ENCODE results near the gene KLHL22.
A peak's percentile ranks its signal among the peaks of the same experiment; 100 is the strongest.
"Not testable (repeated sequence)": the region's sequence is repeated elsewhere in the genome, so short reads cannot be mapped to it uniquely, and the experiment has no call there.

KLHL22 gene

DNA sequence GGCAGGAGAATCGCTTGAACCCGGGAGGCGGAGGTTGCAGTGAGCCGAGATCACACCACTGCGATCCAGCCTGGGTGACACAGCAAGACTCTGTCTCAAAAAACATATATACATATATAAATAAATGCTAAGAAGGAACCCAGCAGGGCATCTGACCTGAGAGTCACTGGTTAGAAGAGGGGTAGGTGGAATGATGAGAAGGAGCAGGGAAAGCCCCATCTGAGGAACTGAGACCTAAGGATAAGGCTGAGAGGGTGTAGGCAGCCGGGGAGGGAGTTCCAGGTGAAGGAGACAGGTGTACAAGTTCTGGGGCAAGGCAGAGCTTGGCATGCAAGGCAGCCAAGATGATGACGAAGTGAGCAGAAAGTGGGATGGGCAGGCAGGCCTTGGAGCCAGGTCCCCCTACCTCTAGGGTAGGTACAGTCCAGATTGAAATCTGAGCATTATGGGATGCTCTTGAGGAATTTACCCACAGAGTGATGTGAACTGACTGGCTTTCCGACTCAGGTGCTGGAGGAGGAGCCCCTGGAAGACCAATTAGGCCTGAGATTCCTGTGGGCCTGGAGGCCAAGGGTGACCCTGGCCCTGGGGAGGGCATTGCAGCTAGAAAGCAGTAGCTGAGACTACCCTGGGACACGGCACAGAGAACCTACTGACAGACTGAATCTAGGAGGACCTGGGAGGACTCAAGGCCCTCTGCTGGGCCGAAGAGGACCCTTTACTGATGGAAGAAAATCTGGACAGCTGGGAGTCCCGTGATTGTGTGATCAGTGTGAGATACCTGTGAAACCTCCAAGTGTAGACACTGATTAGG, 22.8 kb downstream of the KLHL22 start:
- peaks cover 50% of the 10 kb centered on the region for H3K4me1 Mint-ChIP-seq
- no peak for ATAC-seq

GRCh38 chr22:20471126-20471833, 24.3 kb downstream of the KLHL22 start:
- H3K27ac Mint-ChIP-seq = no peak overlapping the region
- H3K4me3 Mint-ChIP-seq = no peak overlapping the region
- H3K36me3 Mint-ChIP-seq (ENCODE audit: low read depth) = peaks cover 9% of the 10 kb centered on the region
- DNase-seq (no peak), ATAC-seq (no peak)
- no peaks in the 10 kb centered on the region for H3K27me3 Mint-ChIP-seq
- H3K4me1 Mint-ChIP-seq = peaks cover 43% of the 10 kb centered on the region
- H3K9me3 Mint-ChIP-seq = no peaks in the 10 kb centered on the region

More for the DNA sequence above, 22.8 kb downstream of the KLHL22 start:
- H3K4me3 Mint-ChIP-seq = no peak overlapping the region
- peaks cover 9% of the 10 kb centered on the region for H3K36me3 Mint-ChIP-seq (ENCODE audit: low read depth)
- no peak overlapping the region for H3K27ac Mint-ChIP-seq
- no peaks in the 10 kb centered on the region for H3K9me3 Mint-ChIP-seq
- no peaks in the 10 kb centered on the region for H3K27me3 Mint-ChIP-seq
- DNase-seq = no peak

GRCh38 chr22:20470525-20470924, 25.1 kb downstream of the KLHL22 start:
- not testable (repeated sequence) for H3K4me3 Mint-ChIP-seq; DNase-seq; H3K27me3 Mint-ChIP-seq; H3K36me3 Mint-ChIP-seq (ENCODE audit: low read depth); H3K9me3 Mint-ChIP-seq; H3K27ac Mint-ChIP-seq; ATAC-seq
- H3K4me1 Mint-ChIP-seq = peaks cover 41% of the 10 kb centered on the region

GRCh38 chr22:20469110-20469868, 26.3 kb downstream of the KLHL22 start:
- Mint-ChIP-seq H3K27me3 (no peaks in the 10 kb centered on the region), H3K36me3 (ENCODE audit: low read depth) (peaks cover 11% of the 10 kb centered on the region), H3K9me3 (no peaks in the 10 kb centered on the region), H3K4me1 (peaks cover 41% of the 10 kb centered on the region), H3K27ac (peak overlapping the region; percentile 37), H3K4me3 (no peak overlapping the region)
- ATAC-seq (peak; percentile 51), DNase-seq (no peak)

GRCh38 chr22:20466659-20467379, 28.8 kb downstream of the KLHL22 start:
- no peak for DNase-seq
- H3K4me3 Mint-ChIP-seq = no peak overlapping the region
- peaks cover 11% of the 10 kb centered on the region for H3K36me3 Mint-ChIP-seq (ENCODE audit: low read depth)
- H3K4me1 Mint-ChIP-seq = peaks cover 51% of the 10 kb centered on the region
- no peaks in the 10 kb centered on the region for H3K27me3 Mint-ChIP-seq
- no peak overlapping the region for H3K27ac Mint-ChIP-seq
- ATAC-seq = no peak
- H3K9me3 Mint-ChIP-seq = no peaks in the 10 kb centered on the region

GRCh38 chr22:20465759-20466077, 29.9 kb downstream of the KLHL22 start:
- Mint-ChIP-seq H3K27ac (no peak overlapping the region), H3K4me1 (peaks cover 51% of the 10 kb centered on the region), H3K9me3 (no peaks in the 10 kb centered on the region), H3K4me3 (no peak overlapping the region), H3K27me3 (no peaks in the 10 kb centered on the region), H3K36me3 (ENCODE audit: low read depth) (peaks cover 5% of the 10 kb centered on the region)
- DNase-seq = no peak
- ATAC-seq = no peak

DNA sequence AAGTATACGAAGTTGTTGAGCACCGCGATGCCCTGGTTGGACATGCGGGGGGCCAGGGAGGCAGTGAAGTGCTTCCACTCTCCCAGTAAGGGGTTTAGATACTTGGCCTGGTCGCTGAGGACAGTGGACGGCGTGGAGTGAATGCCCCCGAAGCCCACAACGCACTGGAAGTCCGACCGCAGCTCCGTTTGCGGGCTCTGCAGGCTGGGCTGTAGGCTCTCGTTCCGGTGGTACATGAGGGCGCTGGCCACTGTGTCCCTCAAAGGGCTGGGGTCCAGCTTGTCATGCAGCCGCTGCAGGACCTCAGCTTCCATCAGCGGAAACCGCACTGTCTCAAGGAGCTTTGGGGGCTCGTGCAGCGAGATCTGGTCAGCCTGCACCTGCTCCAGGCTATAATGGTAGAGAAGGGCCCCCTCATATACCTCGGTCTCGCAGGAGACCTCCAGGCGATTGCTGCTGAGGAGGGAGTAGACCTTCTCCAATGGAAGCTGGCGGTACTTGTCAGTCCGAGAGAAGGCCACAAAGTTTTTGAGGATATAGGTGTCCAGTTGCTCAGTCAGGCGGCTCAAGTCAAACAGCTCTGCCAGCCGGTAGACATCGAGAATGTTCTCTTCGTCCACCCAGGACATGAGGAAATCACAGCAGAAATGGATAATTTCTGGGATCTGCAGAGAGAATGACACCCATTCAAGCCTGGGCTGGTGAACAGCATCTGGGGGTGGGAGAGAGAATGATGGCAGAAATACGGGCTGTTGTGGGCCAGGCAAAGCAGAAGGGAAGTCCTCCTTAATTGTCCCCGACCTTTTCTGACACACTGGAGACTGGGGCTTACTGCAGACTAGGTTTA, 30.5 kb downstream of the KLHL22 start:
- DNase-seq (no peak), ATAC-seq (no peak)
- Mint-ChIP-seq H3K4me3 (no peak overlapping the region), H3K27me3 (no peaks in the 10 kb centered on the region), H3K4me1 (peaks cover 49% of the 10 kb centered on the region), H3K36me3 (ENCODE audit: low read depth) (peaks cover 2% of the 10 kb centered on the region), H3K27ac (no peak overlapping the region), H3K9me3 (no peaks in the 10 kb centered on the region)

DNA sequence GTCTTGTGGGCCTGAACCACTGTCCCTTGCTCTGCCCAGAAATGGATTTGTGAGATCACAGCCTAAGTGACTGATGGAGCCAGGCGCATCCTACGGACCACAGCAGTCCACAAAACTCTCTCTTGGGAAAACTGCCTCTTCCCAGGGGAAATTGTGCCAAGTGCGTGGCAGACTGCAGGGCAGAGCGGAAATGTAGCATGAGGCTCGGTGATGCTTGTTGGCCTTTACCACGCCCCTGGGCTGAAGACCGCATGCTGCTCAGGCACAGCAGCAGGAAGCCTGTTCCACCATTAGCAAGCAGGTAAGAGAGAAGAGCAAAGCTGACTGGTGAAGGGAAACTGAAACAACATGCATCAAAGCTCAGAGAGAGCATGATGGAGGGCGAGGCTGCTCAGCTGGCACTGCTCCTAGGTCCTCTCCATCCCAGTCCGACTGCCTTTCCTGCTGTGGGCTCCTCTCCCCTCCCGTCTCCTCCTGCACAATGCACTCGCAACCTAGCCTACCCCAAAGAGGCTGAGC, 31.4 kb downstream of the KLHL22 start:
- ATAC-seq (peak; percentile 88), DNase-seq (peak; percentile 49)
- H3K4me3 Mint-ChIP-seq = peak overlapping the region; percentile 20
- H3K9me3 Mint-ChIP-seq = no peaks in the 10 kb centered on the region
- no peaks in the 10 kb centered on the region for H3K27me3 Mint-ChIP-seq
- H3K4me1 Mint-ChIP-seq = peaks cover 47% of the 10 kb centered on the region
- H3K27ac Mint-ChIP-seq = peak overlapping the region; percentile 93
- peaks cover 2% of the 10 kb centered on the region for H3K36me3 Mint-ChIP-seq (ENCODE audit: low read depth)

- Mint-ChIP-seq H3K27ac (peak overlapping the region; percentile 93), H3K4me1 (peaks cover 42% of the 10 kb centered on the region), H3K9me3 (no peaks in the 10 kb centered on the region), H3K4me3 (peak overlapping the region; percentile 20), H3K27me3 (no peaks in the 10 kb centered on the region), H3K36me3 (ENCODE audit: low read depth) (peaks cover 2% of the 10 kb centered on the region)
- ATAC-seq (peak; percentile 27), DNase-seq (peak; percentile 21)
Observed at GRCh38 chr22:20463324-20464095, 32.1 kb downstream of the KLHL22 start.

GRCh38 chr22:20459862-20460261, 35.7 kb downstream of the KLHL22 start:
- Mint-ChIP-seq H3K9me3 (no peaks in the 10 kb centered on the region), H3K36me3 (ENCODE audit: low read depth) (peaks cover 6% of the 10 kb centered on the region), H3K4me3 (no peak overlapping the region), H3K4me1 (peaks cover 42% of the 10 kb centered on the region), H3K27me3 (no peaks in the 10 kb centered on the region), H3K27ac (no peak overlapping the region)
- no peak for ATAC-seq
- no peak for DNase-seq

DNA sequence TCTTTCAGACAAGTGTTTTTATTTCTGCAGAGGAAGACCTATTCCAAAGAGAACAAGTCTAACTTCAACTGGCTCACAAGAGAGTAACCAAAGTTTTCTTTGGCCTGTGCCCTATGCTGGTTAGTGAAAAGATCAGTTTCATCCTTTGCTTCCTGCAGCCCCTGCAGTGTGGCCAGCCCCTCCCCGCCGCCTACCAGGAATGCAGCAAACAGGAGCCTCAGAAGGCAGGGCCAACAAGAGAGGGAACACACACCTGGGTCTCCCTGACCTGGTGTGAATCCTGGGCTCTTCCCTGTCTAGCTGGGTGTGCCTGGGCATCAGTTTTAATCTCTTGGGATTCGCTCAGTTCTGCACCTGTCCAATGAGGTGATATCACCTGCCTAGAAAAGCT, 36.4 kb downstream of the KLHL22 start:
- DNase-seq = no peak
- H3K4me3 Mint-ChIP-seq = no peak overlapping the region
- H3K9me3 Mint-ChIP-seq = no peaks in the 10 kb centered on the region
- no peak for ATAC-seq
- peaks cover 4% of the 10 kb centered on the region for H3K36me3 Mint-ChIP-seq (ENCODE audit: low read depth)
- no peaks in the 10 kb centered on the region for H3K27me3 Mint-ChIP-seq
- peaks cover 35% of the 10 kb centered on the region for H3K4me1 Mint-ChIP-seq
- no peak overlapping the region for H3K27ac Mint-ChIP-seq

GRCh38 chr22:20458530-20459151, 37.0 kb downstream of the KLHL22 start:
- H3K9me3 Mint-ChIP-seq = no peaks in the 10 kb centered on the region
- no peak overlapping the region for H3K27ac Mint-ChIP-seq
- DNase-seq (no peak), ATAC-seq (no peak)
- peaks cover 4% of the 10 kb centered on the region for H3K36me3 Mint-ChIP-seq (ENCODE audit: low read depth)
- H3K4me1 Mint-ChIP-seq = peaks cover 30% of the 10 kb centered on the region
- H3K27me3 Mint-ChIP-seq = no peaks in the 10 kb centered on the region
- H3K4me3 Mint-ChIP-seq = no peak overlapping the region

Data from activated naive CD8-positive, alpha-beta T cell treated with anti-CD3 and anti-CD28 coated beads, Interleukin-2, amount 50 U/mL, for 24 hours (primary cell).